Measurements from ENCODE around the gene TMA7.

DNA sequence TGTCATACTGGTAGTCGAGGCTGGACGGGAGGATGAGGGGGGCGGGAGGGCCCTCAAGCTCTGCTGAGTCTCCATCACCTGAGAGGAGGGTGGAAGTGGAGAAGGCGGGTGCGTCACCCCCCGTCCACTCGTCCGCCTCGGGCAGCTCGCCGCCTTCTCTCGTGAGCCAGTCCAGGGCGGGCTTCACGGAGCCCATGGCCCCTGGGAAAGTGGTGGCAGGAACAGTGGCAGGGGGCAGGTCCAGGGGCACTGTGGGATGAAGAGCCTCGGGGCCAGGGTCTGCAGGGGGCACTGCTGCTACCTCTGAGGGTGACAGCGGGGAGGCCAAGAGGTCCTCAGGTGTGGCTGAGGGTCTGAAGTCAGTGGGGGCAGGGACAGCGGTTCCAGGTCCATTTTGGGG, 20.5 kb upstream of the TMA7 start:
- no peak for TF ChIP-seq ZNF274 (IDR thresholded peaks at IDR 0.05; ENCODE audit: low read depth, low read length)
- TF ChIP-seq SUZ12 (IDR thresholded peaks at IDR 0.05; ENCODE audit: extremely low read depth, insufficient read depth, insufficient read length) = no peak
